Endothelial cell of umbilical vein (primary cell): ENCODE measurements around the gene MT1G. TPM values are rescaled to one million over a fixed set of nuclear protein-coding genes. Genes with fewer than 3 reads are reported as not detected.
A peak's percentile ranks its signal among the peaks of the same experiment; 100 is the strongest.

Experiments used
- BruUV-seq: library from RNA; stranded (reverse); fragments of 400-500 nt; replicated peaks from 2 replicates; lab custom pipeline; 2021; lab: Mats Ljungman, UMichigan
- CTCF ChIA-PET: fragments of 300-600, 350-600 bp; sonication (Branson Sonifier 250); formaldehyde crosslinking; loops from one replicate; lab custom pipeline; 2021; ENCODE audit warnings: antibody characterized with exemption, inconsistent platforms; lab: Charles Lee
- POLR2A ChIA-PET: fragments of 300-600, 350-600 bp; sonication (Branson Sonifier 250); formaldehyde crosslinking; loops from one replicate; lab custom pipeline; 2021; ENCODE audit warnings: antibody characterized with exemption, inconsistent platforms; lab: Charles Lee
- DNase-seq: peaks from one replicate; pipeline ENCODE4 v3.0.0-alpha.2; 2011; ENCODE audit warnings: low read depth, low spot score
- FAIRE-seq: peaks from 2 replicates; lab custom pipeline; 2011; peaks lifted over from hg19 to GRCh38; lab: Jason Lieb, UNC
- H2AFZ ChIP-seq: 2 replicates; pipeline ENCODE4 v1.6.0; 2012; ENCODE audit warnings: low read depth, low read length, control low read depth, inconsistent platforms
- H3K27ac ChIP-seq: 2 replicates; pipeline ENCODE4 v1.5.1; 2011; ENCODE audit warnings: low read depth, mild to moderate bottlenecking, control low read depth, low read length, moderate library complexity; ENCODE audit not compliant: insufficient read depth
- H3K27me3 ChIP-seq, 2 experiments: 2 replicates each; pipeline versions ENCODE4 v1.6.0 to v1.6.1; 2011; ENCODE audit warnings: low read length in 2 of 2, mixed read lengths in 1 of 2; ENCODE audit not compliant: control insufficient read depth in 2 of 2, insufficient read depth in 2 of 2
- H3K36me3 ChIP-seq, 2 experiments: 2 replicates in 1 of 2; 3 replicates in 1 of 2; pipeline ENCODE4 v1.5.1; 2011; ENCODE audit warnings: low read length in 2 of 2, mild to moderate bottlenecking in 1 of 2, moderate library complexity in 1 of 2; ENCODE audit not compliant: control insufficient read depth in 2 of 2, insufficient read depth in 2 of 2; ENCODE audit errors: extremely low read depth in 1 of 2
- H3K4me1 ChIP-seq: 3 replicates; pipeline ENCODE4 v1.5.1; 2011; ENCODE audit warnings: mild to moderate bottlenecking, low read length; ENCODE audit not compliant: control insufficient read depth, insufficient read depth; ENCODE audit errors: extremely low read depth
- H3K4me2 ChIP-seq: 2 replicates; pipeline ENCODE4 v1.6.1; 2011; ENCODE audit warnings: low read length, control low read depth, mixed read lengths; ENCODE audit not compliant: insufficient read depth
- H3K4me3 ChIP-seq, 3 experiments: fragments of 200-600 bp in 1 of 3; sonication (generic), shearing (Covaris generic) in 1 of 3; replicated peaks in 1 of 3; 2 replicates each; pipeline ENCODE4 v1.5.1; 2011 to 2016; ENCODE audit warnings: control low read depth in 3 of 3, low read length in 3 of 3, mild to moderate bottlenecking in 2 of 3, inconsistent platforms in 1 of 3, low read depth in 1 of 3, moderate library complexity in 1 of 3; ENCODE audit not compliant: insufficient read depth in 1 of 3
- H3K79me2 ChIP-seq: 2 replicates; pipeline ENCODE4 v1.6.0; 2012; ENCODE audit warnings: low read length, inconsistent platforms; ENCODE audit not compliant: control insufficient read depth, insufficient read depth
- H3K9ac ChIP-seq: replicated peaks from 2 replicates; pipeline ENCODE3; 2011; ENCODE audit warnings: low read length, control low read depth; ENCODE audit not compliant: insufficient read depth; ENCODE audit errors: extremely low read depth
- H3K9me1 ChIP-seq: replicated peaks from 3 replicates; pipeline ENCODE4 v1.6.0; 2011; ENCODE audit warnings: mild to moderate bottlenecking, low read length; ENCODE audit not compliant: control insufficient read depth, insufficient read depth; ENCODE audit errors: extremely low read depth
- H3K9me3 ChIP-seq: replicated peaks from 2 replicates; pipeline ENCODE4 v1.5.1; 2012; ENCODE audit warnings: low read length, inconsistent platforms; ENCODE audit not compliant: control insufficient read depth, insufficient read depth
- H4K20me1 ChIP-seq: replicated peaks from 2 replicates; pipeline ENCODE3; 2011; ENCODE audit warnings: mild to moderate bottlenecking, low read length; ENCODE audit not compliant: control insufficient read depth, insufficient read depth; ENCODE audit errors: extremely low read depth
- EZH2 ChIP-seq: IDR thresholded peaks from 2 replicates; pipeline ENCODE4 v1.6.1; 2012; ENCODE audit warnings: borderline replicate concordance, low read depth, mild to moderate bottlenecking, moderate library complexity, low read length, inconsistent platforms; ENCODE audit not compliant: severe bottlenecking
- POLR2AphosphoS5 ChIP-seq: IDR thresholded peaks from 2 replicates; pipeline ENCODE4 v1.6.1; 2012; ENCODE audit warnings: low read depth, mild to moderate bottlenecking, control low read depth, low read length, moderate library complexity; ENCODE audit not compliant: insufficient read depth
- dilution Hi-C: fragments of 300-500 bp; cut with MboI; formaldehyde crosslinking; loops from one replicate; pipeline ENCODE4 v1.15.0; 2019; ENCODE audit warnings: low sequenced_read_pairs; ENCODE audit not compliant: extremely low pct_ligation_motif_present
- intact Hi-C: fragments of 100-400 bp; cut with micrococcal nuclease; formaldehyde crosslinking; loops from one replicate; pipeline ENCODE4 v1.10.0; 2022
- polyA plus RNA-seq, 4 experiments: library from polyadenylated mRNA; depleted of rRNA in 3 of 4; stranded (reverse) in 3 of 4; unstranded in 1 of 4; fragments of >200 nt; gene quantifications; 2 replicates each; pipeline versions ENCODE4 v1.2.1 to v1.2.3, GENCODE V29; 2011 to 2012; ENCODE audit warnings: missing spikeins in 1 of 4
- total RNA-seq: library from RNA; stranded (reverse); gene quantifications from 2 replicates; pipeline ENCODE4 v1.2.3, GENCODE V29; 2021
- TF ChIP-seq, protein P1 (sequence below), 2 donors: IDR thresholded peaks; 1 replicate in 1 of 2; 2 replicates in 1 of 2; pipeline ENCODE4 v1.5.1; 2011; ENCODE audit warnings: low read length in 2 of 2, mild to moderate bottlenecking in 2 of 2, moderate library complexity in 2 of 2, control low read depth in 1 of 2, inconsistent platforms in 1 of 2, low read depth in 1 of 2; ENCODE audit not compliant: insufficient read depth in 1 of 2; ENCODE audit errors: extremely low read depth in 1 of 2

The MT1G gene
- total and polyA plus RNA-seq, 2 donors (not counting 3 experiments of a cell fraction or from before 2014, with no cell fraction given) = not detected

DNA sequence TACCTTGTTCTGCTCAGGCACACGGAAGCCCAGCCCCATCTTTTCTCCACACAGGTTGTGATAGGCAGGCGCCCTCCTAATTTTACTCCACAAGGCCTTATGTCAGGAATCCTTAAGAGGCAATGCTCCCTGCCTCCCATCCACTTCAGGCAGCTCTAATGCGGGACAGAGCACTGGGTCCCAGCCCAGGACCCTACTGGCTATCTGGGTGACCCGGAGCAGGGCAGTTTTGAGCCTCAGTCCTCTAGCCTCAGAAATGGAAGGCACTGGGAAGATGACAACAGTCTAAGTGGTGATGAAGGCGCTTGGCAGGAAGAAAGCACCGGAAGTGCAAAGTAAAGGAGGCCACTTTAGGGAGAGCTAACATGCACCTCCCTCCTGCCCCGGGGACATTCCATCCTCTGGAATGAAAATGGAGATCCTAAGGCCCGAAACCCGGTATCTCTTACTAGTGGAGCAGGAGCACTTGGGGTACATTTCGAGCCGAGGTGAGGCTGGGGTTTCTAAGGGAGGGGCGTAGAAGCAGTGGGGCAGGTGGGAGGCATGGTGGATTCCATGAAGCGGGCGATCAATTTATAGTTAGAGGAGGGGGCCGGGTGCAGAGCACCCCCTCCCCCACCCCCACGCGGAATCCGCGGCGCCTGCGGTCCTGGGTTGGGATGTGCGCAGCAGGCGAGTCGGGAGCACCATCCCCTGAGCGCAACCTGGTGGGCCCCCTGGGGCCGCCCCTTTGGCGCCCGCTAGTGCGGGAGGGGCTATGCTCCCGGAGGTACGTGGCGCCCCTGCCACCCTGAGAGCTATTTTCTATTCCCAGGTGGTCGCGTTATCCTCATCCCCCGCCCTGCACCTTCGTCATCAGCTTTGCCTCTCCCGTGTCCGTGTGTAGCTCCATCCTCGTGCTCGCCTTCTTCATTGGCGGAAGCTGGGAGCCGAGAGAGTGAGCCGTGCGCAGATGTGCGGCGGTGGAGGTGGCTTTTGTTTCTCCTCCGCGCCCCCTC, 5.2 kb downstream of the MT1G start:
- dilution Hi-C loops = no loop called here
- no peaks in the 10 kb centered on the region for H3K36me3 ChIP-seq
- no peaks in the 10 kb centered on the region for H4K20me1 ChIP-seq
- no peaks in the 10 kb centered on the region for H3K79me2 ChIP-seq
- H3K4me2 ChIP-seq = no peak overlapping the region
- H3K9me3 ChIP-seq = no peaks in the 10 kb centered on the region
- no peak overlapping the region for H3K27ac ChIP-seq
- peaks cover 73 to 83% of the 10 kb centered on the region in 2 experiments for H3K27me3 ChIP-seq
- no TSS peak for BruUV-seq
- intact Hi-C loops = no loop called here
- H3K9me1 ChIP-seq = no peaks in the 10 kb centered on the region
- H3K4me1 ChIP-seq = peaks cover 13% of the 10 kb centered on the region
- FAIRE-seq = no peak
- H3K9ac ChIP-seq = no peak overlapping the region
- ChIA-PET POLR2A (no interaction called here), CTCF (interaction anchor here (1.5 to 2.9 kb wide), 3 partner anchors 19 to 59 kb away, joined by 4 to 7 read pairs (median 6); no protein-coding TSS in a partner anchor)
- H3K4me3 ChIP-seq = no peak overlapping the region
- DNase-seq = no peak
- TF ChIP-seq EZH2 = peak; percentile 66
- TF ChIP-seq POLR2AphosphoS5 = no peak
- TF ChIP-seq, protein P1, sequence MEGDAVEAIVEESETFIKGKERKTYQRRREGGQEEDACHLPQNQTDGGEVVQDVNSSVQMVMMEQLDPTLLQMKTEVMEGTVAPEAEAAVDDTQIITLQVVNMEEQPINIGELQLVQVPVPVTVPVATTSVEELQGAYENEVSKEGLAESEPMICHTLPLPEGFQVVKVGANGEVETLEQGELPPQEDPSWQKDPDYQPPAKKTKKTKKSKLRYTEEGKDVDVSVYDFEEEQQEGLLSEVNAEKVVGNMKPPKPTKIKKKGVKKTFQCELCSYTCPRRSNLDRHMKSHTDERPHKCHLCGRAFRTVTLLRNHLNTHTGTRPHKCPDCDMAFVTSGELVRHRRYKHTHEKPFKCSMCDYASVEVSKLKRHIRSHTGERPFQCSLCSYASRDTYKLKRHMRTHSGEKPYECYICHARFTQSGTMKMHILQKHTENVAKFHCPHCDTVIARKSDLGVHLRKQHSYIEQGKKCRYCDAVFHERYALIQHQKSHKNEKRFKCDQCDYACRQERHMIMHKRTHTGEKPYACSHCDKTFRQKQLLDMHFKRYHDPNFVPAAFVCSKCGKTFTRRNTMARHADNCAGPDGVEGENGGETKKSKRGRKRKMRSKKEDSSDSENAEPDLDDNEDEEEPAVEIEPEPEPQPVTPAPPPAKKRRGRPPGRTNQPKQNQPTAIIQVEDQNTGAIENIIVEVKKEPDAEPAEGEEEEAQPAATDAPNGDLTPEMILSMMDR (IDR thresholded peaks at IDR 0.05; ENCODE audit: extremely low read depth in 1 of 2, insufficient read depth in 1 of 2, low read depth in 1 of 2, low read length in 2 of 2) = no peak
- H2AFZ ChIP-seq = no peak overlapping the region
